ENCODE measurements around the gene MYL1. TPM values are rescaled to one million over a fixed set of nuclear protein-coding genes. Genes with fewer than 3 reads are reported as not detected.

The MYL1 gene
- total RNA-seq, 1 donor from 2014 or later = 11.1 TPM

GRCh38 chr2:210287301-210287700, 27.7 kb downstream of the MYL1 start:
- no peaks in the 10 kb centered on the region for H3K36me3 ChIP-seq (ENCODE audit: insufficient read depth, low read length)
- no peak overlapping the region for H3K27ac ChIP-seq (ENCODE audit: low read depth, low read length)
- Mint-ChIP-seq H3K27me3 (ENCODE audit: low read depth, unreplicated experiment) (no peaks in the 10 kb centered on the region), H3K9me3 (ENCODE audit: unreplicated experiment) (peaks cover 5% of the 10 kb centered on the region), H3K4me1 (ENCODE audit: low read depth, unreplicated experiment) (peaks cover 16% of the 10 kb centered on the region), H3K4me3 (ENCODE audit: unreplicated experiment) (no peak overlapping the region), H3K36me3 (ENCODE audit: low read depth, unreplicated experiment) (no peaks in the 10 kb centered on the region), H3K27ac (ENCODE audit: unreplicated experiment) (peak overlapping the region; percentile 6)
- no peaks in the 10 kb centered on the region for H4K20me1 ChIP-seq (ENCODE audit: insufficient read depth, low read length)
- TF ChIP-seq, protein P1, sequence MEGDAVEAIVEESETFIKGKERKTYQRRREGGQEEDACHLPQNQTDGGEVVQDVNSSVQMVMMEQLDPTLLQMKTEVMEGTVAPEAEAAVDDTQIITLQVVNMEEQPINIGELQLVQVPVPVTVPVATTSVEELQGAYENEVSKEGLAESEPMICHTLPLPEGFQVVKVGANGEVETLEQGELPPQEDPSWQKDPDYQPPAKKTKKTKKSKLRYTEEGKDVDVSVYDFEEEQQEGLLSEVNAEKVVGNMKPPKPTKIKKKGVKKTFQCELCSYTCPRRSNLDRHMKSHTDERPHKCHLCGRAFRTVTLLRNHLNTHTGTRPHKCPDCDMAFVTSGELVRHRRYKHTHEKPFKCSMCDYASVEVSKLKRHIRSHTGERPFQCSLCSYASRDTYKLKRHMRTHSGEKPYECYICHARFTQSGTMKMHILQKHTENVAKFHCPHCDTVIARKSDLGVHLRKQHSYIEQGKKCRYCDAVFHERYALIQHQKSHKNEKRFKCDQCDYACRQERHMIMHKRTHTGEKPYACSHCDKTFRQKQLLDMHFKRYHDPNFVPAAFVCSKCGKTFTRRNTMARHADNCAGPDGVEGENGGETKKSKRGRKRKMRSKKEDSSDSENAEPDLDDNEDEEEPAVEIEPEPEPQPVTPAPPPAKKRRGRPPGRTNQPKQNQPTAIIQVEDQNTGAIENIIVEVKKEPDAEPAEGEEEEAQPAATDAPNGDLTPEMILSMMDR (IDR thresholded peaks at IDR 0.05; ENCODE audit: insufficient read depth, low read depth, low read length) = no peak
- no peak for TF ChIP-seq EZH2 (IDR thresholded peaks at IDR 0.05; ENCODE audit: insufficient read depth, low read length)
- H3K79me2 ChIP-seq (ENCODE audit: insufficient read depth, low read length) = no peaks in the 10 kb centered on the region
- no peaks in the 10 kb centered on the region for H3K27me3 ChIP-seq (ENCODE audit: insufficient read depth, low read length)
- H2AFZ ChIP-seq (ENCODE audit: low read depth, low read length) = no peak overlapping the region
- H3K4me3 ChIP-seq (ENCODE audit: insufficient read depth, low read depth, low read length) = no peak overlapping the region
- H3K9ac ChIP-seq (ENCODE audit: low read length) = no peak overlapping the region
- H3K9me3 ChIP-seq (ENCODE audit: insufficient read depth, low read depth, low read length) = peaks cover 7% of the 10 kb centered on the region
- no peaks in the 10 kb centered on the region for H3K4me1 ChIP-seq (ENCODE audit: insufficient read depth, low read length)
- FAIRE-seq (no peak), DNase-seq (ENCODE audit: low read depth) (peak; percentile 1)
- no peak overlapping the region for H3K4me2 ChIP-seq (ENCODE audit: low read length)

- Histone ChIP-seq H3K9ac (ENCODE audit: low read length) (no peak overlapping the region), H3K79me2 (ENCODE audit: insufficient read depth, low read length) (no peaks in the 10 kb centered on the region), H3K36me3 (ENCODE audit: insufficient read depth, low read length) (no peaks in the 10 kb centered on the region), H3K27me3 (ENCODE audit: insufficient read depth, low read length) (no peaks in the 10 kb centered on the region), H3K9me3 (ENCODE audit: insufficient read depth, low read depth, low read length) (peaks cover 7% of the 10 kb centered on the region), H3K4me2 (ENCODE audit: low read length) (no peak overlapping the region), H2AFZ (ENCODE audit: low read depth, low read length) (no peak overlapping the region), H3K27ac (ENCODE audit: low read depth, low read length) (no peak overlapping the region), H4K20me1 (ENCODE audit: insufficient read depth, low read length) (no peaks in the 10 kb centered on the region), H3K4me3 (ENCODE audit: insufficient read depth, low read depth, low read length) (no peak overlapping the region), H3K4me1 (ENCODE audit: insufficient read depth, low read length) (no peaks in the 10 kb centered on the region)
- peaks cover 16% of the 10 kb centered on the region for H3K4me1 Mint-ChIP-seq (ENCODE audit: low read depth, unreplicated experiment)
- no peak overlapping the region for H3K4me3 Mint-ChIP-seq (ENCODE audit: unreplicated experiment)
- H3K27me3 Mint-ChIP-seq (ENCODE audit: low read depth, unreplicated experiment) = no peaks in the 10 kb centered on the region
- no peak for TF ChIP-seq EZH2 (IDR thresholded peaks at IDR 0.05; ENCODE audit: insufficient read depth, low read length)
- TF ChIP-seq, protein P1 (IDR thresholded peaks at IDR 0.05; ENCODE audit: insufficient read depth, low read depth, low read length) = no peak
- FAIRE-seq (no peak), DNase-seq (ENCODE audit: low read depth) (no peak)
- H3K27ac Mint-ChIP-seq (ENCODE audit: unreplicated experiment) = no peak overlapping the region
- H3K36me3 Mint-ChIP-seq (ENCODE audit: low read depth, unreplicated experiment) = no peaks in the 10 kb centered on the region
- peaks cover 5% of the 10 kb centered on the region for H3K9me3 Mint-ChIP-seq (ENCODE audit: unreplicated experiment)
Observed at GRCh38 chr2:210286123-210286680, 28.8 kb downstream of the MYL1 start.

GRCh38 chr2:210277133-210277532, 37.8 kb downstream of the MYL1 start:
- H3K4me3 ChIP-seq (ENCODE audit: insufficient read depth, low read depth, low read length) = no peak overlapping the region
- no peaks in the 10 kb centered on the region for H3K27me3 ChIP-seq (ENCODE audit: insufficient read depth, low read length)
- H2AFZ ChIP-seq (ENCODE audit: low read depth, low read length) = no peak overlapping the region
- H3K36me3 ChIP-seq (ENCODE audit: insufficient read depth, low read length) = no peaks in the 10 kb centered on the region
- no peaks in the 10 kb centered on the region for H4K20me1 ChIP-seq (ENCODE audit: insufficient read depth, low read length)
- no peaks in the 10 kb centered on the region for H3K9me3 ChIP-seq (ENCODE audit: insufficient read depth, low read depth, low read length)
- Mint-ChIP-seq H3K27ac (ENCODE audit: unreplicated experiment) (no peak overlapping the region), H3K9me3 (ENCODE audit: unreplicated experiment) (no peaks in the 10 kb centered on the region), H3K4me1 (ENCODE audit: low read depth, unreplicated experiment) (no peaks in the 10 kb centered on the region), H3K27me3 (ENCODE audit: low read depth, unreplicated experiment) (no peaks in the 10 kb centered on the region), H3K4me3 (ENCODE audit: unreplicated experiment) (no peak overlapping the region), H3K36me3 (ENCODE audit: low read depth, unreplicated experiment) (no peaks in the 10 kb centered on the region)
- no peaks in the 10 kb centered on the region for H3K79me2 ChIP-seq (ENCODE audit: insufficient read depth, low read length)
- DNase-seq (ENCODE audit: low read depth) (no peak), FAIRE-seq (no peak)
- TF ChIP-seq, protein P1 (IDR thresholded peaks at IDR 0.05; ENCODE audit: insufficient read depth, low read depth, low read length) = no peak
- TF ChIP-seq EZH2 (IDR thresholded peaks at IDR 0.05; ENCODE audit: insufficient read depth, low read length) = no peak
- H3K27ac ChIP-seq (ENCODE audit: low read depth, low read length) = no peak overlapping the region
- no peak overlapping the region for H3K9ac ChIP-seq (ENCODE audit: low read length)
- no peaks in the 10 kb centered on the region for H3K4me1 ChIP-seq (ENCODE audit: insufficient read depth, low read length)
- no peak overlapping the region for H3K4me2 ChIP-seq (ENCODE audit: low read length)

Measured in astrocyte (in vitro differentiated cells and primary cell).